Measurements from ENCODE around the gene JAG2.

JAG2 gene

GRCh38 chr14:105091517-105092170 lies 76.9 kb downstream of the JAG2 start:
- H3K4me3 ChIP-seq (ENCODE audit: low read depth, low read length): no peak overlapping the region
- no peak for TF ChIP-seq CTCF (IDR thresholded peaks at IDR 0.05; ENCODE audit: low read depth, low read length, missing control alignments)
- DNase-seq (ENCODE audit: low read depth): no peak

GRCh38 chr14:105091054-105091516 lies 77.5 kb downstream of the JAG2 start:
- no peak for TF ChIP-seq CTCF (IDR thresholded peaks at IDR 0.05; ENCODE audit: low read depth, low read length, missing control alignments)
- no peak overlapping the region for H3K4me3 ChIP-seq (ENCODE audit: low read depth, low read length)
- no peak for DNase-seq (ENCODE audit: low read depth)

Data from GM12864 (cell line).